ENCODE results near the gene E4F1. TPM values are rescaled to one million over a fixed set of nuclear protein-coding genes. Genes with fewer than 3 reads are reported as not detected.

Gene E4F1
- total RNA-seq, 6 experiments from 2014 or later, result 8.9 to 11.3 (median 10.4) TPM

GRCh38 chr16:2210386-2211365 lies 12.7 kb upstream of the E4F1 start, which contains the start of gene BRICD5:
Gene BRICD5, minus strand, starts transcription at chr16:2210863. Its CDS starts 30 bp downstream, at chr16:2210833.
- no peak for TF ChIP-seq POLR2A (IDR thresholded peaks at IDR 0.05)
- no peak for TF ChIP-seq CTCF (IDR thresholded peaks at IDR 0.05)
- intact Hi-C loops (cut with DNase I), result no loop called here
- Histone ChIP-seq H3K27ac (no peak within 1 kb of the TSS), H3K4me3 (no peak within 1 kb of the TSS), H3K27me3 (no peaks in the 10 kb centered on the region), H3K9me3 (no peaks in the 10 kb centered on the region), H3K36me3 (peaks cover 0 to 19% (median 7%) of the 10 kb centered on the region in 4 donors), H3K4me1 (peaks cover 0 to 27% (median 15%) of the 10 kb centered on the region in 4 donors)
- no peak for ATAC-seq
- DNase-seq, result no peak
- 57% methylated on average over 1 of the region's 24 CpGs for WGBS (ENCODE audit: insufficient coverage, low coverage, low lambda C conversion rate, missing lambda C conversion rate)

GRCh38 chr16:2211923-2212347 lies 11.5 kb upstream of the E4F1 start:
- Histone ChIP-seq H3K27me3 (no peaks in the 10 kb centered on the region), H3K4me3 (no peak overlapping the region), H3K9me3 (no peaks in the 10 kb centered on the region), H3K36me3 (peaks cover 0 to 19% (median 7%) of the 10 kb centered on the region in 4 donors), H3K4me1 (peaks cover 0 to 19% (median 9%) of the 10 kb centered on the region in 4 donors), H3K27ac (no peak overlapping the region)
- no peak for TF ChIP-seq CTCF (IDR thresholded peaks at IDR 0.05)
- TF ChIP-seq POLR2A (IDR thresholded peaks at IDR 0.05), result no peak
- peak in 1 of 3 donors; percentile 49 for DNase-seq
- WGBS (ENCODE audit: insufficient coverage, low coverage, low lambda C conversion rate, missing lambda C conversion rate), result no CpG with 5 or more reads among the region's 11 CpGs
- intact Hi-C loops (cut with DNase I), result no loop called here
- no peak for ATAC-seq

GRCh38 chr16:2212362-2213324 lies 10.7 kb upstream of the E4F1 start:
- intact Hi-C loops (cut with DNase I), result no loop called here
- Histone ChIP-seq H3K9me3 (no peaks in the 10 kb centered on the region), H3K27me3 (no peaks in the 10 kb centered on the region), H3K36me3 (peaks cover 0 to 17% (median 7%) of the 10 kb centered on the region in 4 donors), H3K4me1 (peaks cover 0 to 19% (median 9%) of the 10 kb centered on the region in 4 donors), H3K27ac (no peak overlapping the region), H3K4me3 (peak overlapping the region in 1 of 3 donors; percentile 60)
- WGBS (ENCODE audit: insufficient coverage, low coverage, low lambda C conversion rate, missing lambda C conversion rate), result 56% methylated on average over 4 of the region's 19 CpGs
- DNase-seq (no peak), ATAC-seq (no peak)
- no peak for TF ChIP-seq POLR2A (IDR thresholded peaks at IDR 0.05)
- no peak for TF ChIP-seq CTCF (IDR thresholded peaks at IDR 0.05)
